GM12875 (cell line): ENCODE measurements around the gene ZNF785.

ENCODE experiments used
- H3K4me3 ChIP-seq: one replicate; pipeline ENCODE4 v1.5.1; 2011; ENCODE audit warnings: low read depth, low read length, control low read depth
- TF ChIP-seq, protein P1 (sequence below): IDR thresholded peaks from 2 replicates; pipeline ENCODE4 v1.5.1; 2011; ENCODE audit warnings: low read depth, mild to moderate bottlenecking, control low read depth, inconsistent platforms, low read length, moderate library complexity, borderline replicate concordance; ENCODE audit not compliant: insufficient read depth

The ZNF785 gene

DNA sequence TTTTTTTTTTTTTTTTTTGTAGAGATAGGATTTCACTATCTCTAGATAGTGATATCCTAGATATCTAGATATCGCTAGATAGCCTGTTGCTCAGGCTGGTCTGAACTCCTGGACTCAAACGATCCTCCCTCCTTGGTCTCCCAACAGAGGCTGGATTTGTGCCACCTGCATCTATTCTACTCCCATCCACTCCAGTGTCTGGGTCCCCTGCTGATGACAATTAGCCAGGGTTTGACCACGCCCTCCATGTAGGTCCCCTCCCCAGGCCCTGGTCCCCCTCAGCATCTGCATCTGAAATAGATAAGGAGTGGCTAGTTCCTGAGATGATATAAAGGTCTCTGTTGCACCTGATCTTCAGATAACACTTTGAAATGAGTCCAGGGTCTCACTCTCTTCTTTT lies 16.2 kb downstream of the ZNF785 start:
- TF ChIP-seq, protein P1, sequence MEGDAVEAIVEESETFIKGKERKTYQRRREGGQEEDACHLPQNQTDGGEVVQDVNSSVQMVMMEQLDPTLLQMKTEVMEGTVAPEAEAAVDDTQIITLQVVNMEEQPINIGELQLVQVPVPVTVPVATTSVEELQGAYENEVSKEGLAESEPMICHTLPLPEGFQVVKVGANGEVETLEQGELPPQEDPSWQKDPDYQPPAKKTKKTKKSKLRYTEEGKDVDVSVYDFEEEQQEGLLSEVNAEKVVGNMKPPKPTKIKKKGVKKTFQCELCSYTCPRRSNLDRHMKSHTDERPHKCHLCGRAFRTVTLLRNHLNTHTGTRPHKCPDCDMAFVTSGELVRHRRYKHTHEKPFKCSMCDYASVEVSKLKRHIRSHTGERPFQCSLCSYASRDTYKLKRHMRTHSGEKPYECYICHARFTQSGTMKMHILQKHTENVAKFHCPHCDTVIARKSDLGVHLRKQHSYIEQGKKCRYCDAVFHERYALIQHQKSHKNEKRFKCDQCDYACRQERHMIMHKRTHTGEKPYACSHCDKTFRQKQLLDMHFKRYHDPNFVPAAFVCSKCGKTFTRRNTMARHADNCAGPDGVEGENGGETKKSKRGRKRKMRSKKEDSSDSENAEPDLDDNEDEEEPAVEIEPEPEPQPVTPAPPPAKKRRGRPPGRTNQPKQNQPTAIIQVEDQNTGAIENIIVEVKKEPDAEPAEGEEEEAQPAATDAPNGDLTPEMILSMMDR = no peak
- H3K4me3 ChIP-seq = no peak overlapping the region

DNA sequence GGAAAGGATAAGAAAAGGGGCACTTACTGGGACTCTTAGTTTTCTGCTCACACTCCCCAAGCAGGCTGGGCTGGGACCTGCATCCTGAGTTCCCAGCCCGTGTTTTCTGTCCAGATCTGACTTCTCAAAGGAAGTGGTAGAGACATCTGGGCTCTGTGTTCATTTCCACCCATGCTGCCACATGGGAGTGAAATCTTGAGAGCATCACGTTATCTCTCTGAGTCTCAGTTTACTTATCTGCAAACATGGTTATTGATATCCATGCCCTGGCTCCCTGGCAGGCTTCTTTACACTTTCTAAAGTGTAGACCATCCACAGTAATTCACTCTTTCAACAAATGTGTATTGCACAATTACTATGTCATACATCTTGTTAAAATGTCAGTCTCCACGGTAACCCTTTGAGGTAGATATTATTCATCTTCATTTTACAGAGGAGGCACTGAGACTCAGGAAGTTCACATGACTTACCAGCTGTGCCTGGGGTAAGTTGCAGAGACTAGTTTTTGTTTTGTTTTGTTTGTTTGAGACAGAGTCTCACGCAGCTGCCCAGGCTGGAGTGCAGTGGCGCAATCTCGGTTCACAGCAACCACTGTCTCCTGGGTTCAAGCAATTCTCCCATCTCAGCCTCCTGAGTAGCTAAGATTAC lies 17.4 kb downstream of the ZNF785 start:
- TF ChIP-seq, protein P1 = no peak
- no peak overlapping the region for H3K4me3 ChIP-seq

DNA sequence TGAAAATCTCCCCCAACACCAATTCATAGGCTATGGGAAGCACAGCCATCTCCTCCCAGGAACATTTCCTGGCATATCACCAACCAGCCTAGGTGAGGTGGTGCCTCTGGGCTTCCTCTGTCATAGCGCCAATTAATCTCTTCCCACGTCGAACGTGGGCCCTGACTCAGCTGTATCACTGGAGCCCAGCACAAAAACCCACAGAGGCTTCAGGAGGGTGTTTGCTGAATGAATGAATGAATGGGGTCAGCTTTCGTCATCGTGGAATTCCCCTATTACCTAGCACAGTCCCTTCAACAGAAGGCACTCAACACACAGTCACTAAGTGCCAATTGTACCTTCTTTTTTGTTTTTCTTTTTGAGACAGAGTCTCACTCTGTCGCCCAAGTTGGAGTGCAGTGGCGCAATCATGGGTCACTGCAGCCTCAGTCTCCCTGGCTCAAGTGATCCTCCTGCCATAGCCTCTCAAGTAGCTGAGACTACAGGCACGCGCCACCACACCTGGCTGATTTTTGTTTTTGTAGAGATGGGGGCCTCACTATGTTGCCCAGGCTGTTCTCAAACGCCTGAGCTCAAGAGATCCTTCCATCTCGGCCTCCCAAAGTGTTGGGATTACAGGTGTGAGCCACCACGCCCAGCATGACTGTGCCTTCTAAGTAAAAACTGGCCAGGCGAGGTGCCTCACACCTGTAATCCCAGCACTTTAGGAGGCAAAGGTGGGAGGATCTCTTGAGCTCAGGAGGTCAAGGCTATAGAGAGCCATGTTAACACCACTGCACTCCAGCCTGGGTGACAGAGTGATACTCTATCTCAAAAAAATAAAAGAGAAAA lies 18.1 kb downstream of the ZNF785 start:
- H3K4me3 ChIP-seq = no peak overlapping the region
- TF ChIP-seq, protein P1 = no peak

DNA sequence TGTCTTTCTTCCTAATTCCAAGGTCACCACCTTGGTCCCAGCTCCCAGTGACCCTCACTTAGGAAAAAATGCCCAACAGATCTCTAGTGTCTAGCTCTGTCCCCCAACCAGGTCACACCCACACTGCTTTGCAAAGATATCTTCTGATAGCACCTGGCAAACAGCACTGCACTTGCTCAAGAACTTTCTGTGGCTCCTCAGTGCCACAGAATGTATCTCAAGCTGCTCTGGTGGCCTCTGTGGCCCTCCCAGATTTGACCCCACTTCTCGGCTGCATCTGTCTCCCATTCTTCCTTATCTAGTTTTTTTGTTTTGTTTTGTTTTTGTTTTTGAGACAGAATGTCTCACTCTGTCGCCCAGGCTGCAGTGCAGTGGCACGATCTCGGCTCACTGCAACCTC lies 19.0 kb downstream of the ZNF785 start:
- TF ChIP-seq, protein P1 = no peak
- H3K4me3 ChIP-seq = no peak overlapping the region

DNA sequence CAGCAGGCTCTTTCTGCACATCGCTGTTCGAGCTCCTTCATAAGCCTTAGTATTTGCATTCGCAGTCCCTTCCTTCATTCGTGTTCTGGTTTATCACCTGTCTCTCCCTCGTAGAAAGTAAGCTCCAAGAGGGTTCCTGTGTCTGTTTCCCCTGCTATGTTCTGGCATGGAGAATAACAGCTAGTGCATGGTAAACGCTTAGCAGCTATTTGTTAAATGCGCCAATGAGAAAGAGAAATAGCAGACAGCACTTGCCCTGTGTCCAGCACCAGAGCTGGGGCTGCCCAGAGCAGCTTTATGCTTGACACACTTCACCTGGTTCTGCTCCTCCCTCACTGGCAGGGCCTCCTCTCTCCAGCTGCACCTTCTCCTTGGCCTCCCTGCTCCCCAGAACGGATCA lies 19.5 kb downstream of the ZNF785 start:
- TF ChIP-seq, protein P1 = no peak

DNA sequence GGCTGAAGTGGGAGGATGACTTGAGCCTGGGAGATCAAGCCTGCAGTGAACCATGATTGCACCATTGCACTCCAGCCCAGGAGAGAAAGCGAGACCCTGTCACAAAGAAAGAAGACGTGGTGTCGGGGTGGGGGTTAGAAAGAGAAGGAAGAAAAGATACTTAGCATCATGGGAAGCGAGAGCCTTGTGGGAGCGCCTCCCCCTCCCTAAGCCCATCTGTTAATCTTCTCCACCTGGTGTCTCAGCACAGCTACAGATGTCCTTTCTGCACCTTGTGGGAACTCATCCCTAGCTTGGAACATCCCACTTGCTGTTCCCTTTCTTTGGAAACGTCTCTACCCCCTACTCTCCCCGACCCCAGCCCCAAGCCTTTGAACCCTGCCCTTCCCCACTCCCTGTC lies 20.0 kb downstream of the ZNF785 start:
- TF ChIP-seq, protein P1 = no peak
- no peak overlapping the region for H3K4me3 ChIP-seq

More for the DNA sequence above, 19.5 kb downstream of the ZNF785 start:
- H3K4me3 ChIP-seq = no peak overlapping the region

DNA sequence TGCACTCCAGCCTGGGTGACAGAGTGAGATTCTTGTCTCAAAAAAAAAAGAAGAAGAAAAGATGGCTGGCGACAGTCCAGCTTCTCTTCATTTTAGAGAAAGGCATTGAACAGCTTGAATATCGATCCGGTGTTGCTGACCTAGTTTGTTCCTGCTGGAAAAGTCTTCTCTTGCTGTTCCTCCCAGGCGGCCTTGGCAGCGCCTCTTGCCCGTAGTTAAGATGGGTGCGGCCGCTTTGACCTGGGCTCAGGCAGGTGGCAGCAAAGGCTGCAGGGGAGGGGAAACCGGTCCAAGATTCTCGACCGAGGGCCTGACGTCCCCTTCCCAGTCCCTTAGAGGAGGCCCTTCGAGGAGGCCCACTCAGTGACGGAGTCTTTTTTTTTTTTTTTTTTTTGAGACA lies 23.5 kb downstream of the ZNF785 start:
- H3K4me3 ChIP-seq = no peak overlapping the region
- TF ChIP-seq, protein P1 = no peak
